Mammary epithelial cell (primary cell): ENCODE measurements around the gene AMT.
"Not testable (repeated sequence)": the region's sequence is repeated elsewhere in the genome, so short reads cannot be mapped to it uniquely, and the experiment has no call there.

Source experiments
- EZH2 ChIP-seq: IDR thresholded peaks from 2 replicates; pipeline ENCODE4 v1.6.1; 2012; ENCODE audit warnings: low read length, inconsistent platforms, borderline replicate concordance
- TF ChIP-seq, protein P1 (sequence below), 2 donors: IDR thresholded peaks in 1 of 2; conservative IDR thresholded peaks in 1 of 2; 2 replicates each; pipeline ENCODE4 v1.5.1; 2011 to 2012; ENCODE audit warnings: inconsistent platforms in 2 of 2, low read length in 2 of 2, mild to moderate bottlenecking in 2 of 2, control low read depth in 1 of 2, low read depth in 1 of 2; ENCODE audit not compliant: insufficient read depth in 1 of 2; ENCODE audit errors: extremely low read depth in 1 of 2

- TF ChIP-seq, protein P1, sequence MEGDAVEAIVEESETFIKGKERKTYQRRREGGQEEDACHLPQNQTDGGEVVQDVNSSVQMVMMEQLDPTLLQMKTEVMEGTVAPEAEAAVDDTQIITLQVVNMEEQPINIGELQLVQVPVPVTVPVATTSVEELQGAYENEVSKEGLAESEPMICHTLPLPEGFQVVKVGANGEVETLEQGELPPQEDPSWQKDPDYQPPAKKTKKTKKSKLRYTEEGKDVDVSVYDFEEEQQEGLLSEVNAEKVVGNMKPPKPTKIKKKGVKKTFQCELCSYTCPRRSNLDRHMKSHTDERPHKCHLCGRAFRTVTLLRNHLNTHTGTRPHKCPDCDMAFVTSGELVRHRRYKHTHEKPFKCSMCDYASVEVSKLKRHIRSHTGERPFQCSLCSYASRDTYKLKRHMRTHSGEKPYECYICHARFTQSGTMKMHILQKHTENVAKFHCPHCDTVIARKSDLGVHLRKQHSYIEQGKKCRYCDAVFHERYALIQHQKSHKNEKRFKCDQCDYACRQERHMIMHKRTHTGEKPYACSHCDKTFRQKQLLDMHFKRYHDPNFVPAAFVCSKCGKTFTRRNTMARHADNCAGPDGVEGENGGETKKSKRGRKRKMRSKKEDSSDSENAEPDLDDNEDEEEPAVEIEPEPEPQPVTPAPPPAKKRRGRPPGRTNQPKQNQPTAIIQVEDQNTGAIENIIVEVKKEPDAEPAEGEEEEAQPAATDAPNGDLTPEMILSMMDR (conservative IDR thresholded peaks at IDR 0.05 in 1 of 2, IDR thresholded peaks at IDR 0.05 in 1 of 2; ENCODE audit: extremely low read depth in 1 of 2, insufficient read depth in 1 of 2, low read depth in 1 of 2, low read length in 2 of 2) = not testable (repeated sequence)
- TF ChIP-seq EZH2 = not testable (repeated sequence)
Observed at GRCh38 chr3:49405570-49405969, 16.7 kb downstream of the AMT start.
